Measurements from ENCODE around the gene TCEAL5. TPM values are rescaled to one million over a fixed set of nuclear protein-coding genes. Genes with fewer than 3 reads are reported as not detected.

TCEAL5 gene
- total and polyA plus RNA-seq, 2 of the 8 experiments (the other 6 are each of a cell fraction or from before 2014, with no cell fraction given): 0.17 to 6.6 TPM

GRCh38 chrX:103279624-103280023, 3.1 kb upstream of the TCEAL5 start:
- no peak overlapping the region for H2AFZ ChIP-seq (ENCODE audit: low read length)
- 67% methylated on average over 1 of the region's 1 CpG; no CpG with 5 or more reads in 1 of the 2 experiments for WGBS, 2 experiments (ENCODE audit: extremely low coverage in 1 of 2, insufficient coverage in 1 of 2, insufficient read length in 1 of 2, insufficient replicate concordance in 2 of 2, low coverage in 1 of 2, low lambda C conversion rate in 2 of 2, missing lambda C conversion rate in 1 of 2)
- no peaks in the 10 kb centered on the region for H3K4me1 ChIP-seq (replicated peaks in 1 of 4; ENCODE audit: control insufficient read depth in 3 of 4, insufficient read depth in 4 of 4, low read length in 3 of 4)
- DNase-seq (ENCODE audit: low read depth in 1 of 2, low spot score in 2 of 2): no peak
- no peak overlapping the region for H3K9ac ChIP-seq (replicated peaks in 1 of 4; ENCODE audit: extremely low read depth in 1 of 4, low read depth in 3 of 4, low read length in 3 of 4)
- FAIRE-seq: no peak
- no peak overlapping the region for H3K14ac ChIP-seq (ENCODE audit: insufficient read length)
- H3K23me2 ChIP-seq (ENCODE audit: low read depth, low read length): peaks cover 3% of the 10 kb centered on the region; the same call in 1 of the 2 replicates
- no peak overlapping the region for H2BK15ac ChIP-seq (ENCODE audit: low read length)
- H2AK5ac ChIP-seq (ENCODE audit: low read depth, low read length): no peak overlapping the region
- no peaks in the 10 kb centered on the region for H4K20me1 ChIP-seq (replicated peaks in 1 of 2; ENCODE audit: control insufficient read depth in 1 of 2, insufficient read depth in 2 of 2, low read length in 2 of 2)
- H2BK120ac ChIP-seq (replicated peaks; ENCODE audit: low read depth, low read length): no peak overlapping the region
- no peak overlapping the region for H4K91ac ChIP-seq (replicated peaks; ENCODE audit: insufficient read length, low read length)
- no peaks in the 10 kb centered on the region; a peak in 1 of 7 replicates for H3K27me3 ChIP-seq (replicated peaks in 1 of 4; ENCODE audit: control insufficient read depth in 3 of 4, extremely low read depth in 1 of 4, insufficient read depth in 3 of 4, low read length in 3 of 4)
- no peak overlapping the region for H3K4me2 ChIP-seq (ENCODE audit: insufficient read depth in 1 of 2, low read depth in 2 of 2, low read length in 2 of 2)
- no peak overlapping the region for H3K18ac ChIP-seq (ENCODE audit: extremely low read depth, low read length)
- H3K36me3 ChIP-seq (ENCODE audit: control insufficient read depth in 2 of 4, insufficient read depth in 4 of 4, low read length in 3 of 4): no peaks in the 10 kb centered on the region
- H3K4ac ChIP-seq (replicated peaks; ENCODE audit: insufficient read length, low read depth, low read length): no peak overlapping the region
- no peaks in the 10 kb centered on the region for H3K79me1 ChIP-seq (ENCODE audit: low read depth, low read length)
- H4K5ac ChIP-seq (ENCODE audit: insufficient read length, low read depth, low read length): no peak overlapping the region
- H3K4me3 ChIP-seq (ENCODE audit: extremely low read depth in 1 of 4, insufficient read depth in 2 of 4, low read depth in 3 of 4, low read length in 4 of 4): no peak overlapping the region
- H3K56ac ChIP-seq (replicated peaks; ENCODE audit: insufficient read length, low read depth, low read length): no peak overlapping the region
- H2BK12ac ChIP-seq (ENCODE audit: low read depth, low read length): no peak overlapping the region
- no peaks in the 10 kb centered on the region for H3K79me2 ChIP-seq (ENCODE audit: control insufficient read depth in 1 of 2, insufficient read depth in 2 of 2, low read length in 2 of 2)
- no peak overlapping the region for H4K8ac ChIP-seq (ENCODE audit: extremely low read depth, insufficient read depth, low read length)
- ChIA-PET CTCF (ENCODE audit: partially characterized antibody) (no interaction called here), POLR2A (ENCODE audit: partially characterized antibody) (no interaction called here)
- H2BK5ac ChIP-seq (ENCODE audit: low read depth, low read length): no peak overlapping the region
- no peak overlapping the region for H2BK20ac ChIP-seq (ENCODE audit: low read length)
- no peak overlapping the region for H3K27ac ChIP-seq (ENCODE audit: low read depth, low read length)
- peaks cover 2 to 8% of the 10 kb centered on the region in 2 experiments; a peak in 2 of 4 replicates for H3K9me3 ChIP-seq (ENCODE audit: insufficient read depth in 2 of 2, low read depth in 1 of 2, low read length in 1 of 2)
- no peak overlapping the region for H3K23ac ChIP-seq (ENCODE audit: insufficient read length)
- TF ChIP-seq E2F6 (IDR thresholded peaks at IDR 0.05) (no peak), TAF7 (optimal IDR thresholded peaks at IDR 0.05; ENCODE audit: borderline replicate concordance, low read depth, low read length) (no peak), ATF3 (IDR thresholded peaks at IDR 0.05; ENCODE audit: insufficient read depth, low read depth, low read length) (no peak), JUND (IDR thresholded peaks at IDR 0.05; ENCODE audit: low read length) (no peak), SP4 (IDR thresholded peaks at IDR 0.05; ENCODE audit: low read length) (no peak)
